PC-3 (cell line): ENCODE measurements around the gene TTC33.

Experiments used
- EZH2 ChIP-seq: fragments of 300-600 bp; sonication (generic); IDR thresholded peaks from one replicate; pipeline ENCODE4 v1.6.1; 2017; ENCODE audit warnings: antibody characterized with exemption, mild to moderate bottlenecking, low read length; ENCODE audit not compliant: unreplicated experiment
- EZH2phosphoT487 ChIP-seq: fragments of 300-600 bp; sonication (generic); IDR thresholded peaks from 2 replicates; pipeline ENCODE4 v1.6.1; 2018; ENCODE audit warnings: mild to moderate bottlenecking, antibody characterized with exemption, low read length, borderline replicate concordance
- TF ChIP-seq, protein P1 (sequence below): fragments of 300-600 bp; sonication (generic); conservative IDR thresholded peaks from 2 replicates; pipeline ENCODE4 v1.5.1; 2017; ENCODE audit warnings: antibody characterized with exemption, low read depth, mild to moderate bottlenecking, low read length

DNA sequence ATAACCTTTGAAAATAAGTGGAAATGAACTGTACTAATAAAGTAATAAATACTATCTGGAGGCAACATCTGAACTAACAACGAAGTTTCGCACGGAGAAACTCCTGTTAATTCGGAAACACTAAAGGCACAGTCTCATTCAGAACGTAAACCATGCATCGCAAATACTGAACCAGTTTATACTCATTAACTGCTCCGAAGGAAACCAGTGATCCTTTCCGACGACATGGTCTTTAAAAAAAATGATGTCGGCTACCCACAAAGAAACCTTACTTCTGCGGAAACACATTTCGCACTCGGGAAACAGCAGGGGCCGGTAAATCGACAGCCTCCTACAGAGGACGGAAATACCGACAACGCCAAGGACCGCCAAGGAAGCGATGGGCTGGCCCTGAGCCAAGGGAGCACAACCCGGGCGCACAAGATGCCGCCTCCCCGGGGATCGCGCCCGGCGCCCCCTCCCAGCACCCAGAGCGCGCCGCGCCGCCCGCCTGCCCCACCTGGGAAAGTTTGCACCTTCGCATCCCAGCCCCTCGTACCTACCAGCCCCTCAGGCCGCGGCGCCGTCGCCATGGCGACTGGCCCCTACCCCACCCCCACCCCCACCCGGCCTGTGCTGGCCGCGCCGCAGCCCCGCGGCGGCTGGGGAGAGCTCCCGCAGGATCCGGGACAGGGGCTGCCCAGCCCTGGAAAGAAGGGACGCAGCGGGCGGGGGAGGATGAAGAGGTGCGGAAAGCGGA is 41.7 kb upstream of the TTC33 start:
- TF ChIP-seq, protein P1, sequence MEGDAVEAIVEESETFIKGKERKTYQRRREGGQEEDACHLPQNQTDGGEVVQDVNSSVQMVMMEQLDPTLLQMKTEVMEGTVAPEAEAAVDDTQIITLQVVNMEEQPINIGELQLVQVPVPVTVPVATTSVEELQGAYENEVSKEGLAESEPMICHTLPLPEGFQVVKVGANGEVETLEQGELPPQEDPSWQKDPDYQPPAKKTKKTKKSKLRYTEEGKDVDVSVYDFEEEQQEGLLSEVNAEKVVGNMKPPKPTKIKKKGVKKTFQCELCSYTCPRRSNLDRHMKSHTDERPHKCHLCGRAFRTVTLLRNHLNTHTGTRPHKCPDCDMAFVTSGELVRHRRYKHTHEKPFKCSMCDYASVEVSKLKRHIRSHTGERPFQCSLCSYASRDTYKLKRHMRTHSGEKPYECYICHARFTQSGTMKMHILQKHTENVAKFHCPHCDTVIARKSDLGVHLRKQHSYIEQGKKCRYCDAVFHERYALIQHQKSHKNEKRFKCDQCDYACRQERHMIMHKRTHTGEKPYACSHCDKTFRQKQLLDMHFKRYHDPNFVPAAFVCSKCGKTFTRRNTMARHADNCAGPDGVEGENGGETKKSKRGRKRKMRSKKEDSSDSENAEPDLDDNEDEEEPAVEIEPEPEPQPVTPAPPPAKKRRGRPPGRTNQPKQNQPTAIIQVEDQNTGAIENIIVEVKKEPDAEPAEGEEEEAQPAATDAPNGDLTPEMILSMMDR: no peak
- no peak for TF ChIP-seq EZH2
- no peak for TF ChIP-seq EZH2phosphoT487
